Activated T-helper 17 cell treated with anti-CD3 and anti-CD28 coated beads, Interleukin-2, amount 50 U/mL, for 72 hours (primary cell): ENCODE measurements around the gene SCMH1. TPM values are rescaled to one million over a fixed set of nuclear protein-coding genes. Genes with fewer than 3 reads are reported as not detected.
"Not testable (repeated sequence)": the region's sequence is repeated elsewhere in the genome, so short reads cannot be mapped to it uniquely, and the experiment has no call there.

ENCODE experiments used
- ATAC-seq: fragments of 150-1000 bp; cut with Tn5 transposase; replicated peaks from 2 replicates; pipeline ENCODE4 v1.10.0; 2021; ENCODE audit warnings: mild to moderate bottlenecking, moderate library complexity
- H3K27ac Mint-ChIP-seq: one replicate; pipeline ENCODE4 v1.8.0; 2022; ENCODE audit warnings: mixed read lengths
- H3K27me3 Mint-ChIP-seq: one replicate; pipeline ENCODE4 v1.8.0; 2022; ENCODE audit warnings: mixed read lengths
- H3K36me3 Mint-ChIP-seq: one replicate; pipeline ENCODE4 v1.8.0; 2022; ENCODE audit warnings: low read depth, mild to moderate bottlenecking, mixed read lengths
- H3K4me1 Mint-ChIP-seq: one replicate; pipeline ENCODE4 v1.8.0; 2022; ENCODE audit warnings: mixed read lengths
- H3K4me3 Mint-ChIP-seq: one replicate; pipeline ENCODE4 v1.8.0; 2022; ENCODE audit warnings: mild to moderate bottlenecking, mixed read lengths
- H3K9me3 Mint-ChIP-seq: one replicate; pipeline ENCODE4 v1.8.0; 2022; ENCODE audit warnings: mixed read lengths
- total RNA-seq, 2 donors: library from RNA; stranded (reverse); gene quantifications; one replicate each; pipeline ENCODE4 v1.2.3, GENCODE V29; 2022

The SCMH1 gene
- total RNA-seq, 2 donors from 2014 or later = 23.2 to 27.5 TPM

DNA sequence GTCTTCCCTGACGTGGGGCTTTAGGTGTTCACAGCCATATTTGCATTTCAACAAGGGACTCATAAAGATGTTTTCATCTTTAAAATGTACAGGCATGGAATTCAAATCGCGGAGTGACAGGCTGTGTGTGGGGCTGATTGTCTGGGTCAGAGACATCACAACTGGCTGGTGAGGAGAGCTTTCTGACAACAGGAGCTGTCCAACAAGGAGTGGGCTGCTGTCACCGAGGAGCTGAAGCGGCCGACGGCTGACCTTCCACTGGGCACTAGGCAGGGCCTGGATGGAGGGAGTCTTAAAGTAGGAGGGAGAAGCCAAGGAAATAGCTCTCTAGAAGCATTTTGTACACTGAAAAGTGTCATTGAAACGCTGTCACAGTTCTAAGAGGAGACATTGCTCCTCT lies 30.5 kb upstream of the SCMH1 start:
- no peaks in the 10 kb centered on the region for H3K9me3 Mint-ChIP-seq
- H3K27ac Mint-ChIP-seq = no peak overlapping the region
- H3K36me3 Mint-ChIP-seq = no peaks in the 10 kb centered on the region
- H3K27me3 Mint-ChIP-seq = peaks cover 12% of the 10 kb centered on the region
- no peak overlapping the region for H3K4me3 Mint-ChIP-seq
- no peak for ATAC-seq
- H3K4me1 Mint-ChIP-seq = no peaks in the 10 kb centered on the region

DNA sequence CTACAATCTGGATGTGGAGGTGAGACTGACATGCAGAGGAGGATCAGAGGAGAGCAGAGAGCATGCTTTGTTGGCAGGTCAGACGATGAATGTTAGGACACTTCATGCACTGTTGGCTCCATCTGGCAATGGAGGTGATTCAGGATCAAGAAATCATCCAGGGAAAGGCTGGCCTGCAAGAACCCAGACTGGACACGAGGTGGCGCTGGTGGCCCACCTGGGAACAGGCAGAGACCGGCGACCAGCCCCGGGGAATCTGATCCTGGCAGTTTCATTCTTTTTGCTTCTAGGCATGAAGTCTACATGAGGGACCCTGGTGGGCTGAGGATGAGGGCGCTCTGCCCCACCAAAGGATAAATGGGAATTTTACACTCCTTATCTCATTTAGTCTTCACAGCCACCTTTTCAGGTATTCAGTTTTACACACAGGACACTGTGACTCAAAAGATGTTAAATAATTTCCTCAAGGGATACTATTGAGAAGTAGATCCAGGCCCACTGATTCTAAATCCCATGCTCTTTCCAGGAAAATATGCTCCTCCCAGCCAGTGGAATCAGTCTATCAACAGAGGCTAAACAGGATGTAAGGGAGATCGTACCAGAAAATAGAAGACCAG lies 26.2 kb upstream of the SCMH1 start:
- no peaks in the 10 kb centered on the region for H3K36me3 Mint-ChIP-seq
- peak; percentile 47 for ATAC-seq
- H3K4me1 Mint-ChIP-seq = no peaks in the 10 kb centered on the region
- H3K27ac Mint-ChIP-seq = peak overlapping the region; percentile 49
- H3K4me3 Mint-ChIP-seq = no peak overlapping the region
- no peaks in the 10 kb centered on the region for H3K9me3 Mint-ChIP-seq
- H3K27me3 Mint-ChIP-seq = peaks cover 5% of the 10 kb centered on the region

DNA sequence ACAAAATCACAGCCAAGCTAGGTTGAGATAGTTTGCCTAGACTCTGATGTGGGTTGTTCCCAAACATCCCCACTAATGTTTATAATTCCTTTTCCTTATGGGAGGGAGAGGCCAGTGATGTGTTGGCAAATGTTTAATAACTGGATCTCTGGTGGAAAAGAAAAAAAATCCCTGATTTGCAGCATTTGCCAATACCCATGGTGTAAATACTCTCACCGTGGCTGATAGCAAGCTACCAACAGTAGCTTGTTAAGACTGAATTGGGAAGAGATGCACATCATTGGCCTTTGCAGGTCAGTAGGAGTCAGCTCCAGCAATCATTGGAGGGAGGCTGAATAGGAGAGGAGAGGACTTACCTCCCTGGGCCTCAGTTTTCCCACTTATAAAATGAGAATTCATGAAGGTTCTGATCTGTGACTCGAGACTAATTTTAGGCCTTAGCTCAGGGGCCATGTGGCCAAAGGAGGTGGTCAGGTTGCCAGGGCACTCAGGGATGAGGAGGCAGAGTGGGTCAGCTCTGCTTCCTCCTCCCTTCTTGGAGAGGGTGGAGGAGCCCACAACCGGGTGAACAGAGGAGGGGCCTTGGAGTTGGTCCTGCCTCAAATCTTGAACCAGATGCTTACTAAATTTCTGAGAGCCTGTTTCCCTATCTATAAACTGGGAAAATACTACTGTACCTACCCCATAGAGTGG lies 20.0 kb upstream of the SCMH1 start:
- no peak for ATAC-seq
- Mint-ChIP-seq H3K27me3 (peaks cover 8% of the 10 kb centered on the region), H3K4me3 (no peak overlapping the region), H3K4me1 (no peaks in the 10 kb centered on the region), H3K27ac (no peak overlapping the region), H3K9me3 (no peaks in the 10 kb centered on the region), H3K36me3 (no peaks in the 10 kb centered on the region)

DNA sequence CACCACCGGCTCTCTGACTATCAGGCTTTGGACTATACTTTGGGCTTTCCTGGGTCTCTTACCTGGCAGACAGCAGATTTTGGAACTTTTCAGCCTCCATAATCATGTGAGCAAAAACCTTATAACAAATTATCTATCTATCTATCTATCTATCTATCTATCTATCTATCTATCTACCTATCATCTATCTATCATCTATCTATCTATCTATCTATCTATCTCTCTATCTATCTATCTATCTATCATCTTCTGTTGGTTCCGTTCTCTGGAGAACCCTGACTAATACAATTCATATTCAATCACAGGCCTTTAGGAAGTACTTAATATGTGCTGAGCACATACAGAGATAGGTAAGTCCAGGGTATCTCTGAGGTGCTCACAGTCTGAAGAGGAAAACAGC lies 18.7 kb upstream of the SCMH1 start:
- H3K27ac Mint-ChIP-seq = no peak overlapping the region
- H3K9me3 Mint-ChIP-seq = no peaks in the 10 kb centered on the region
- no peak for ATAC-seq
- H3K4me1 Mint-ChIP-seq = no peaks in the 10 kb centered on the region
- H3K4me3 Mint-ChIP-seq = no peak overlapping the region
- H3K27me3 Mint-ChIP-seq = peaks cover 21% of the 10 kb centered on the region
- H3K36me3 Mint-ChIP-seq = no peaks in the 10 kb centered on the region

DNA sequence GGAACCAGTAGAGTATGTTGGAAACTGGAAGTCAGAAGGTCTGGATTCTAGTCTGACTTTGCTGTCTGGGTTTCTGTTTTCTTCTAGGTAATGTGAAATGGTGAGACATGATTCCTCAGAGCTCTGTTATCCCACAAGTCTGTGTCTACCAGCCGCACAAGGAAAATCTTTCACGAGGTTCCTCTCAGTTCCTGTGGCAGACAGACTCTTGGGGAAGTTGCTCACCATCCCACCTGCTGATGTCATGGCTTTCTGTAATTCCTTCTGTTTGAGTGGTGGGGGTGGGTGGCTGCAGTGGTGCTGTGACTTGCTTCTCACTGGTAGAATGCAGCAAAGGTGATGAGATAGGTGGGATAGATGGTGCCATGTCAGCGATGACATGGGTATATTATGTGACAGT lies 17.1 kb upstream of the SCMH1 start:
- no peaks in the 10 kb centered on the region for H3K4me1 Mint-ChIP-seq

DNA sequence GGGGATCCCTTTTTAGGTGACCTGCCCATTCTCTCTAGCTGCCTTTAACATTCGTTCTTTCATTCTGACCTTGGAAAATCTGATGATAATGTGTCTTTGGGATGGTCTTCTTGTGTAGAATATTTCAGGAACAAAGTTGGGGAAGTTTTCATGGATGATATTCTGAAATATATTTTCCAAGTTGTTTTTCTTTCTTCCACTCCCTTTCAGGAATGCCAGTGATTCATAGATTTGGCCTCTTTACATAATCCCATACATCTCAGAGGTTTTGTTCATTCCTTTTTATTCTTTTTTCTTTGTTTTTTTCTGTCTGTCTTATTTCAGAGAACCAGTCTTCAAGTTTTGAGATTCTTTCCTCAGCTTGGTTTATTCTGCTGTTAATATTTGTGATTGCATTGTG lies 13.9 kb upstream of the SCMH1 start:
- no peak overlapping the region for H3K4me3 Mint-ChIP-seq
- H3K4me1 Mint-ChIP-seq = no peaks in the 10 kb centered on the region
- H3K9me3 Mint-ChIP-seq = no peaks in the 10 kb centered on the region
- no peaks in the 10 kb centered on the region for H3K36me3 Mint-ChIP-seq
- peaks cover 35% of the 10 kb centered on the region for H3K27me3 Mint-ChIP-seq
- ATAC-seq = no peak
- H3K27ac Mint-ChIP-seq = no peak overlapping the region

More for the DNA sequence above, 17.1 kb upstream of the SCMH1 start:
- H3K9me3 Mint-ChIP-seq = no peaks in the 10 kb centered on the region
- H3K27me3 Mint-ChIP-seq = peaks cover 32% of the 10 kb centered on the region
- no peak overlapping the region for H3K4me3 Mint-ChIP-seq
- no peaks in the 10 kb centered on the region for H3K36me3 Mint-ChIP-seq
- H3K27ac Mint-ChIP-seq = no peak overlapping the region
- no peak for ATAC-seq

DNA sequence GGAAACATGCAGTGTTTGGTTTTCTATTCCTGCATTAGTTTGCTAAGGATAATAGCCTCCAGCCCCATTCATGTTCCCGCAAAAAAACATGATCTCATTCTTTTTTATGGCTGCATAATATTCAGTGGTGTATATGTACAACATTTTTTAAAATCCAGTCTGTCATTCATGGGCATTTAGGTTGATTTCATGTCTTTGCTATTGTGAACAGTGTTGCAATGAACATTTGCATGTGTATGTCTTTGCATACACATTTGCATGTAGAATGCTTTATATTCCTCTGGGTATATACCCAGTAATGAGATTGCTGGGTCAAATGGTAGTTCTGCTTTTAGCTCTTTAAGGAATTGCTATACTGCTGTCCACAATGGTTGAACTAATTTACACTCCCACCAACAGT lies 9.0 kb upstream of the SCMH1 start:
- H3K4me3 Mint-ChIP-seq, H3K36me3 Mint-ChIP-seq, H3K4me1 Mint-ChIP-seq, H3K27ac Mint-ChIP-seq, H3K9me3 Mint-ChIP-seq, ATAC-seq: not testable (repeated sequence)
- peaks cover 19% of the 10 kb centered on the region for H3K27me3 Mint-ChIP-seq

DNA sequence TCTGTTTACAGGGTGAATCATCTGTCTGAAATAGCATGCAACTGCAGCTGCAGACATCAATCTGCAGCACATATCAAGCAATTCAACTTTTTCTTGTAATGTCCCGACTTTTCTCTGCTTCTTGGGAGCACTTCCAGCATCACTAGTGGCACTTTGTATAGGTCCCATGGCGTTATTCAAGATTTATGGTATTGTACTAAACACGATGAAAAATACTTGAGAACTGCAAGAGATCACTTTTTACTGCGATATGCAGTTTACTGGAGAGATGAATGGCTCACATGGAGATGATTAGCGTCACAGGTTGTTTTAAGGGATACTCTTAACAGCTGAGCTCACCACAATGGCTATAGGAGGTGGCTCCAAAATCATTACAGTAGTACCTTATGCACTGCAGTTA lies 7.2 kb upstream of the SCMH1 start:
- Mint-ChIP-seq H3K27me3 (peaks cover 5% of the 10 kb centered on the region), H3K27ac (no peak overlapping the region), H3K36me3 (no peaks in the 10 kb centered on the region), H3K9me3 (no peaks in the 10 kb centered on the region), H3K4me3 (no peak overlapping the region), H3K4me1 (no peaks in the 10 kb centered on the region)
- no peak for ATAC-seq

DNA sequence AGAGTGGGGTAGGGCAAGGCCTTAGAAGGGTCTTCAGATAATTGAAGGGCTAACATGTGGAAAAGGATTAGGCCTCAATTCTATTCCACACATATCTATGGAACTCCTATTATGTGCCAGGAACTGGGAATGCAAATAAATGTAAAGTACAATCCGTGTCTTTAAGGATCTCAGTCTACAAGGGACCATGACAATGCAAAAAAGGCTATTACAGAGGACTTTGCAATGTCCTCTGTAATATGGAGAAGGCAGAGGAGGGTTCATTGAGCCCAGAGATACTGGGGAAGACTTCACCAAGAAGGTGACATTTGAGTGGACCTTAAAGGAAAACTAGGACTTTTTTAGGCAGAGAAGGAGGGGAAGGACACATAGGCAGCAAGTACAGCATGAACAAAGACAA lies 4.5 kb upstream of the SCMH1 start:
- Mint-ChIP-seq H3K27me3 (no peaks in the 10 kb centered on the region), H3K4me1 (no peaks in the 10 kb centered on the region), H3K27ac (no peak overlapping the region), H3K36me3 (no peaks in the 10 kb centered on the region), H3K4me3 (no peak overlapping the region), H3K9me3 (no peaks in the 10 kb centered on the region)
- ATAC-seq = no peak

DNA sequence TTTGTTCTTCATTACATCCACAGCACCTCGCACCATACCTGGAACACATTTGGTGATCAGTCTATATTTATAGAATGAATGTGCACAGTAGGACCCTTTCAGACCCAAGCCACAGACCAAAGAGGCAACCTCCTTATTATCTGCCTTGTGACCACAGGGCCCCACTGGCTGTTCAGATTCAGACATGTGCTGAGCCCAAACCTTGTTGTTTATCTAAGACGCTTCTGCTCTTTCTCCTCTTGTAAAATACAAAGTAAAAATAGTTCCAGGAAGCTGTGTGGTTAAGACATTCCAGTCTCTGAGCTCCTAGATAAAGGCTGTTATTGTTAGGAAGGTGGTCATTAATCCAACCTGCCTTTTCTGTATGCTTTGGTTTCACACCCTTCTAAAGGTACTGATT lies 3.6 kb upstream of the SCMH1 start:
- Mint-ChIP-seq H3K4me1 (peaks cover 4% of the 10 kb centered on the region), H3K9me3 (no peaks in the 10 kb centered on the region), H3K27ac (no peak overlapping the region), H3K4me3 (no peak overlapping the region), H3K36me3 (no peaks in the 10 kb centered on the region), H3K27me3 (no peaks in the 10 kb centered on the region)
- ATAC-seq = no peak

DNA sequence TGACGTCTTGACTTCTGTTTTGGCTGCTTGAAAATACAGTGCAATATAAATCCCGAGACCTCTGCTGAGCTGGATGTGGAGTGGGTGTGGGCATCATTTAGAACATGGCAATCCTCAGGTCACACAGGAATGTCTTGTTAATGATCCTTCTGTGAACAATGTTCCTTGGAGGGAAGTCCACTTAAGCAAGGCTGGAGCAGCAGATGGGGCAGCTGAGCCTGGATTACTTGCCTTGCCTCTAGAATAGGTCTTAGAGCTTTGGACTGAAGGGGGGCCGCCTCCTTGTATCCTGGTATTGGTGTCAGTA lies 926 bp upstream of the SCMH1 start:
- peaks cover 5% of the 10 kb centered on the region for H3K4me1 Mint-ChIP-seq
- H3K36me3 Mint-ChIP-seq = no peaks in the 10 kb centered on the region
- no peaks in the 10 kb centered on the region for H3K27me3 Mint-ChIP-seq
- H3K27ac Mint-ChIP-seq = peak overlapping the region; percentile 40
- H3K4me3 Mint-ChIP-seq = peak overlapping the region; percentile 70
- ATAC-seq = no peak
- H3K9me3 Mint-ChIP-seq = no peaks in the 10 kb centered on the region

DNA sequence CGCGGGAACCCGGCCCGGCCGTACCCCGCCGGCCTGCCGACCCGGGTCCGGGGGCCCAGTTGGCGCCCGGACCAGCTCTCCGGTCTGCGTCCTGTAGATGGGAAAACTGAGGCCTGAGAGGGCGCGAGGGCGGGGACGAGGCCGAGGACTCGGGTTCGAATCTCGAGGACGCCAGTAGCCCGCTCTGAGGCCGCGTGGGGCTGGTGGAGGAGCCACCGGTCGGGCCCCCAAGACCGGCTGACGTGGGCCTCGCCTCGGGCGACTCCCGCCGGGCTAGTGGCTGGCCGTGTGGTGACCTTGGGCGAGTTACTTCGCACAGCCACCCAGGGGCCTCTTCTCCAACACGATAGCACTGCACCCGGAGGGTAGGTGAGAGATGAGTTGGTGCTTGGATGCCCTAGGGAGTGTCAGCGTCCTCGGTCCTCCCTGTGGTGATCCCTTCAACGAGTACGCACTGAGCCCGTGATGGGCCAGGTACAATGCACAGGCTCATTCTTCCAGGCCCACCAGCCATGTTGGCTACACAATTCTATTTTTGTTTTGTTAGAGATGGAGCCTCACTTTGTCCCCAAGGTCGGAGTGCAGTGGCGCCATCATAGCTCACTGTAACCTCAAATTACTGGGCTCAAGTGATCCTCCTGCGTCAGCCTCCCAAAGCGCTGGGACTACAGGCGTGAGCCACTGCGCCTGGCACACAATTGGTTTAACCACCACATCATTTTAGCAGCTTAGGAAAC lies 404 bp upstream of the SCMH1 start:
- Mint-ChIP-seq H3K4me1 (peaks cover 5% of the 10 kb centered on the region), H3K27me3 (no peaks in the 10 kb centered on the region), H3K36me3 (no peaks in the 10 kb centered on the region), H3K9me3 (no peaks in the 10 kb centered on the region), H3K4me3 (peak overlapping the region; percentile 70), H3K27ac (peak overlapping the region; percentile 40)
- peak; percentile 18 for ATAC-seq

DNA sequence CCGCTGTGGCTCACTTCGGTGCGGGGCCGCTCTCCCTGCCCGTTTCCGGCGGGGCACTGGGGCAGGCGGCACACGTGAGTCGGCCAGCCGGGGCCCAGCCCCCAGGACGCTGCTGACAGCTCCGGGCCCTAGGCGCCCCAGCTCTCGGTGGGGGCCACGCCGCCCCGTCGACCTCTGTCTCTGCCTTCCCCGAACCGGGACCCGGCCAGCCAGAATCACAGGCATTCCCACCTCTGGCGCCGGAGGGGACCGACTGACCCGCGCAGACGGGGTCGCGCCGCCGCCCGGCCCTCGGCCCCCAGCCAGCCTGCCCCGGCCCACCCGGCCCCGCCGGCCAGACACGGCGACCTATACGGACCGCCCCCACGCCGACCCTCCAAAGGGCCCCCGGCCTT lies 755 bp downstream of the SCMH1 start:
- H3K9me3 Mint-ChIP-seq = no peaks in the 10 kb centered on the region
- no peaks in the 10 kb centered on the region for H3K36me3 Mint-ChIP-seq
- ATAC-seq = peak; percentile 45
- peak overlapping the region; percentile 79 for H3K4me3 Mint-ChIP-seq
- H3K4me1 Mint-ChIP-seq = peaks cover 5% of the 10 kb centered on the region
- peak overlapping the region; percentile 87 for H3K27ac Mint-ChIP-seq
- no peaks in the 10 kb centered on the region for H3K27me3 Mint-ChIP-seq

DNA sequence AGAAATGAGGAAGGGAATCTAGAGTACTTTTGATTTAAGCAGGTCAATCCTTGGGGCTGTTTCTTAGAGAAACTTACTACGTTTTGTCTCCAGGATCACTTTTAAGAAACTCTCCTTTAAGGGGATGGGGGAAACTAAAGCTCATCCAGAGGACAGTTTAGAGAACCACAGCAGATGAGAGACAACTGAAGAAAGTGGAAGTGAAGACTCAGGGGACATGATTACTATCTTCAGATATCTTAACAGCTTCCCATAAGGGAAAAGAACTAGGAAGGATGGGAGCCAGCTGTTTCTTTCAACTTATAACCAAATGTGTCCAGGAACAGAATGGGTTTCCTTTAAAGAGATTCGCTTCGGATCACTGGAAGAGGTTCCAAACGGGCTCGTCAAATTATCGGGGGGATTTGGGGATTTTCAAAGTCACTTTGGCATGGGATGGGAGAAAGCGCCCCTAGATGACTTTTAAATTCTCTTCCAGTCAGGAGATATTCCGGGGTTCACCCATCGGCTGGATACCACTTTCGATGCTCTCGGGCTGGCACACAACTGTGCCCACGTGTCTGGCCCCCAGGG lies 1.2 kb downstream of the SCMH1 start:
- peak overlapping the region; percentile 87 for H3K27ac Mint-ChIP-seq
- ATAC-seq = no peak
- no peaks in the 10 kb centered on the region for H3K36me3 Mint-ChIP-seq
- H3K4me1 Mint-ChIP-seq = peaks cover 5% of the 10 kb centered on the region
- no peaks in the 10 kb centered on the region for H3K9me3 Mint-ChIP-seq
- peak overlapping the region; percentile 79 for H3K4me3 Mint-ChIP-seq
- H3K27me3 Mint-ChIP-seq = no peaks in the 10 kb centered on the region
